GM06990 (cell line): ENCODE data around the gene PPP1R3E.

ENCODE experiments used
- DNase-seq: peaks from one replicate; pipeline ENCODE4 v3.0.0-alpha.2; 2011; ENCODE audit not compliant: insufficient read length; ENCODE audit errors: extremely low read depth
- H3K27me3 ChIP-seq: replicated peaks from 2 replicates; pipeline ENCODE4 v1.6.0; 2011; ENCODE audit warnings: low read length; ENCODE audit not compliant: control insufficient read depth, insufficient read depth
- H3K36me3 ChIP-seq: 2 replicates; pipeline ENCODE4 v1.5.1; 2011; ENCODE audit warnings: low read length; ENCODE audit not compliant: control insufficient read depth, insufficient read depth
- H3K4me3 ChIP-seq: replicated peaks from 2 replicates; pipeline ENCODE4 v1.5.1; 2011; ENCODE audit warnings: low read depth, mild to moderate bottlenecking, control low read depth, low read length
- TF ChIP-seq, protein P1 (sequence below): IDR thresholded peaks from 2 replicates; pipeline ENCODE4 v1.5.1; 2011; ENCODE audit warnings: low read length, control low read depth, mild to moderate bottlenecking, inconsistent platforms; ENCODE audit not compliant: insufficient read depth, poor library complexity, severe bottlenecking

The PPP1R3E gene

DNA sequence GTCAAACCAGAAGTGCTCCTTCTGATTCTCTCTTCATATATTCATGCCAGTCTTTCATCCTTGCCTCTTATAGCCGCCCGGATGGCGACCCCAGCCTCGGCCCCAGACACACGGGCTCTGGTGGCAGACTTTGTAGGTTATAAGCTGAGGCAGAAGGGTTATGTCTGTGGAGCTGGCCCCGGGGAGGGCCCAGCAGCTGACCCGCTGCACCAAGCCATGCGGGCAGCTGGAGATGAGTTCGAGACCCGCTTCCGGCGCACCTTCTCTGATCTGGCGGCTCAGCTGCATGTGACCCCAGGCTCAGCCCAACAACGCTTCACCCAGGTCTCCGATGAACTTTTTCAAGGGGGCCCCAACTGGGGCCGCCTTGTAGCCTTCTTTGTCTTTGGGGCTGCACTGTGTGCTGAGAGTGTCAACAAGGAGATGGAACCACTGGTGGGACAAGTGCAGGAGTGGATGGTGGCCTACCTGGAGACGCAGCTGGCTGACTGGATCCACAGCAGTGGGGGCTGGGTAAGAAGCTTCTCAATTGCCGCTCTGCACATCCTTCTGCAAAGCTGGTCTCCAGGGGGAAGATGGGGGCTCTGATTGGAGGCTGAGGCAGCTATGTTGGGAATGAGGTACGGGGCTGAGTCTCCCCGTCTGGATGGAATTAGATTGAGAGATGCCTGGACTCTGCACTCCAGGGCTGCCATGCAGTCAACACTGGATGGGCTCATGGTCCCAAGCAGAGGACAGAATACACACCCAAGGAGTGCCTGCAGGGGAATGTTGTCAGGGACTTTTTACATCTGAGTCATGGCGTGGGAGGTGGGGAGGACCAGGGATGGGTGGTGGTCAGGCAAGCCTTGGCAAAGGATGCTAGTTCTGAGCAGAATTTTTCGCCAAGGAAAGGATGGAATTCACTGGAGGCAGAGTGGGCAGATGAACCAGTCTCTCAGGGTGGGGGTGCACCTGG, 5.3 kb upstream of the PPP1R3E start:
- TF ChIP-seq, protein P1, sequence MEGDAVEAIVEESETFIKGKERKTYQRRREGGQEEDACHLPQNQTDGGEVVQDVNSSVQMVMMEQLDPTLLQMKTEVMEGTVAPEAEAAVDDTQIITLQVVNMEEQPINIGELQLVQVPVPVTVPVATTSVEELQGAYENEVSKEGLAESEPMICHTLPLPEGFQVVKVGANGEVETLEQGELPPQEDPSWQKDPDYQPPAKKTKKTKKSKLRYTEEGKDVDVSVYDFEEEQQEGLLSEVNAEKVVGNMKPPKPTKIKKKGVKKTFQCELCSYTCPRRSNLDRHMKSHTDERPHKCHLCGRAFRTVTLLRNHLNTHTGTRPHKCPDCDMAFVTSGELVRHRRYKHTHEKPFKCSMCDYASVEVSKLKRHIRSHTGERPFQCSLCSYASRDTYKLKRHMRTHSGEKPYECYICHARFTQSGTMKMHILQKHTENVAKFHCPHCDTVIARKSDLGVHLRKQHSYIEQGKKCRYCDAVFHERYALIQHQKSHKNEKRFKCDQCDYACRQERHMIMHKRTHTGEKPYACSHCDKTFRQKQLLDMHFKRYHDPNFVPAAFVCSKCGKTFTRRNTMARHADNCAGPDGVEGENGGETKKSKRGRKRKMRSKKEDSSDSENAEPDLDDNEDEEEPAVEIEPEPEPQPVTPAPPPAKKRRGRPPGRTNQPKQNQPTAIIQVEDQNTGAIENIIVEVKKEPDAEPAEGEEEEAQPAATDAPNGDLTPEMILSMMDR, result no peak
- no peaks in the 10 kb centered on the region for H3K27me3 ChIP-seq
- DNase-seq, result no peak
- peak overlapping the region; percentile 95 for H3K4me3 ChIP-seq
- H3K36me3 ChIP-seq, result peaks cover 12% of the 10 kb centered on the region

DNA sequence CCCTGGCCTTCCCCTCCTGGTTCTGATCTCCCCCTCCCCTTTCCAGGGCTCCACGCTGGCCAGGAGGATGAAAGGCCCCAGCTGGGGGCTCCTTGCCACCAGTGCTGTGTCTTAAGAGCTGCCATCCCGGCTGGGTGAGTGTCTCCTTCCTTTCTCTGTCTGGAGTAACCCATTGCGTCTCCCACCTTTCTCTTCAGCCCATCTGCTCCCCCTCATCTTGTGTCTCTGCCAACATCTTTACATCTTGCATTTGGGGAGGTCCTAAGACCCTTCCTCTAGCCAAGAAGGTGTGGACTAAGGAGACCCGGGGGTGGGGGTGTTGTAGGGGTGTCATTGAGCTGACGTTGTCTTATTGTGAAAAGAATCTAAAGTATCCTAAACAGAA, 4.5 kb upstream of the PPP1R3E start:
- TF ChIP-seq, protein P1, result no peak
- no peak for DNase-seq
- H3K36me3 ChIP-seq, result peaks cover 12% of the 10 kb centered on the region
- no peaks in the 10 kb centered on the region for H3K27me3 ChIP-seq
- peak overlapping the region; percentile 95 for H3K4me3 ChIP-seq

DNA sequence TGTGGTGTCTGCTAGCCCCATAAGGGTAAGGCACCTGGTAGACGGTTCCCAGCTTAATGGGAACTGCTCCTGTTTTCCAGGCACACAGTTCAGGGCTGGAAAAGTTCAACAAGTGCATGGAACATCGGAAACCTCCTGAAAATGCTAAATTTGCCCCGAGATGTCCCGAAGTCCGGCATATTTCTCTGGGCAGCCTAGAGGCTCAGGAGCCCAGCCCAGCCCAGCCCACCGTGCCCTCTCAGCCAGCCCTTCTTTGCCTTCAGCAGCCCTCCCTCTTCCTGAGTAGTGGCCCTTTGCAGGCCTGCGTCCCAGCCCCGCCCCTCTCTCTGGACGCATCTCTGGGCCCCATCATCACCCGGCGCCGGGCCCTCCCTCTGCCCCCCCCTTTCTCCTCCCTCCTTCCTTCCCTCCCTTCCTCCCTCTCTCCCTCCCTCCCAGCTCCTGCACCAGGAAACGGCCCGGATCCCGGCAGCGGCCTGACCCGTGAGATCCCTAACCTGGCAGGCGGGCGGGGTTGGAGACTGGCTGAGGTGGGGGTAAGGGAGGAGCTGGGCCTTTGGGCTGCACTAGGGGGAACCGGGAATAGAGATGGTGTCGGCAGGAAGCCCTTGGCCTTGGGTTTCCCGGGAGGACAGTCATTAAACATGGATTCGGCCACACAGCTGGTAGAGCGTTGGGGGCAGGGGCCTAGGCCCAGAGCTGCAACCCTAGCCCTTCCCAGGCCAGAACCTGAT, 3.9 kb upstream of the PPP1R3E start, which contains the start of gene BCL2L2:
Gene BCL2L2 (plus strand): TSS at position 422 of the 734 bp plus-strand sequence. CDS start 935 bp downstream, outside the sequence.
- Histone ChIP-seq H3K36me3 (peaks cover 12% of the 10 kb centered on the region), H3K27me3 (no peaks in the 10 kb centered on the region), H3K4me3 (peak within 1 kb of the TSS; percentile 95)
- TF ChIP-seq, protein P1, result no peak
- peak; percentile 72 for DNase-seq

DNA sequence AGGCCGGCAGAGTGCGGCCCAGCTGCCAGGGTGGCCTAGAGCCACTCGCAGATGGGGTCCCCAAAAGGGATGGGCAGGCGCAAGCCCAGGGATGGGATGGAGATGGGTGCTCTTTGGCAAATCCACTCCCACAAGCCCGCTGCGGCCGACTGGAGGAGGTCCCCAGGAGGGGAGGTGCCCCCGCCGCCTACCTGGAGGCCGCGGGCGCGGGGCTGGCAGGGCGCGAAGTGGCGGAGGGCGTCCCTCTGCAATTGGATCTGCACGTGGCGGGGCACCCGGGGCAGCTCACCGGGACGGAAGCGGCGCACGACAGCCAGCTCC, 730 bp downstream of the PPP1R3E start:
- Histone ChIP-seq H3K27me3 (no peaks in the 10 kb centered on the region), H3K36me3 (peaks cover 4% of the 10 kb centered on the region), H3K4me3 (peak overlapping the region; percentile 82)
- TF ChIP-seq, protein P1, result no peak
- no peak for DNase-seq

DNA sequence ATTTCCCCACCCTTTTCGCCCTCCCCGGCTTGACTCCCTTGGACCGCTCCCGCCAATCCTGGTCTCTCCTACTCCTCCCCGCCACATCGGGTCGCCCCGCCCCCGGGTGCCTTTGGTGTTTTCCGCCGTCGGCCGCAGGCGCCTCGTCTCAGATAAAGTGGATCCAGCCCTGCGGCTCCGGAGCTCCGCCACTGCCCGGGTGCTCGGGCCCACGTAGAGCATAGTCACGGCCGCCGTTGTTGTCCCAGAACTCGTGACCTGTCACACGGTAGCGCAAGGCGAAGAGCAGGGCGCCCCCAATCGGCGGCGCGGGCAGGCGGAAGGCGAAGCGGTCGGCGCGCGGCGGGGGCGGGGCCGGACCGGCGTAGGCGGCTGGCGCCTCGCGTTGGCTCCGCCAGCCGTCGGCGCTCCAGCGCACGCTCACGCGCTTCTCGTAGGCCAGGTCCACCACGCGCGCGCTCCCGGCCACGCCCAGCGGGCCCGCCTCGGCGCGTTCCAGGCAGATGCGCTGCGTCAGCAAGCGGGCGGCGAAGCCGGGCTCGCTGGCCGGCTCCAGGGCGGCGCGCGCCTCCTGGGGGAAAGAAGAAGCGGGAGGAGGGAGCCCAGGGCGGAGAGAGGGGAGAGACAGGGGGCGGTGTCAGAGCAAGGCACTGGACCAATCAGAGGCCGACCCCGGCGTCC, 1.2 kb downstream of the PPP1R3E start:
- H3K4me3 ChIP-seq, result peak overlapping the region; percentile 82
- peak; percentile 100 for DNase-seq
- H3K36me3 ChIP-seq, result peaks cover 5% of the 10 kb centered on the region
- no peaks in the 10 kb centered on the region for H3K27me3 ChIP-seq
- TF ChIP-seq, protein P1, result peak; percentile 68
